GM23248 (cell line): ENCODE data around the gene SLC8A1.

ENCODE experiments used
- EZH2 ChIP-seq: fragments of 200-600 bp; sonication (generic); IDR thresholded peaks from 2 replicates; pipeline ENCODE4 v1.6.1; 2018; ENCODE audit warnings: antibody characterized with exemption, mild to moderate bottlenecking; ENCODE audit not compliant: insufficient read depth, poor library complexity, severe bottlenecking
- EZH2phosphoT487 ChIP-seq: fragments of 200-600 bp; sonication (generic); IDR thresholded peaks from 2 replicates; pipeline ENCODE4 v1.6.1; 2018; ENCODE audit warnings: antibody characterized with exemption, moderate library complexity, mild to moderate bottlenecking, low read depth; ENCODE audit not compliant: insufficient read depth

GRCh38 chr2:40109381-40109780 is 342.5 kb downstream of the SLC8A1 start:
- TF ChIP-seq EZH2phosphoT487 = no peak
- TF ChIP-seq EZH2 = no peak
